NCI-H82 treated with DMSO at 0.1 percent for 48 hours (cell line): ENCODE results near the gene MORF4L1.
"Not testable (repeated sequence)": the region's sequence is repeated elsewhere in the genome, so short reads cannot be mapped to it uniquely, and the experiment has no call there.

Experiments
- DNase-seq: peaks from one replicate; lab custom pipeline; 2025; ENCODE audit not compliant: unreplicated experiment; lab: John Stamatoyannopoulos, UW

MORF4L1 gene

DNA sequence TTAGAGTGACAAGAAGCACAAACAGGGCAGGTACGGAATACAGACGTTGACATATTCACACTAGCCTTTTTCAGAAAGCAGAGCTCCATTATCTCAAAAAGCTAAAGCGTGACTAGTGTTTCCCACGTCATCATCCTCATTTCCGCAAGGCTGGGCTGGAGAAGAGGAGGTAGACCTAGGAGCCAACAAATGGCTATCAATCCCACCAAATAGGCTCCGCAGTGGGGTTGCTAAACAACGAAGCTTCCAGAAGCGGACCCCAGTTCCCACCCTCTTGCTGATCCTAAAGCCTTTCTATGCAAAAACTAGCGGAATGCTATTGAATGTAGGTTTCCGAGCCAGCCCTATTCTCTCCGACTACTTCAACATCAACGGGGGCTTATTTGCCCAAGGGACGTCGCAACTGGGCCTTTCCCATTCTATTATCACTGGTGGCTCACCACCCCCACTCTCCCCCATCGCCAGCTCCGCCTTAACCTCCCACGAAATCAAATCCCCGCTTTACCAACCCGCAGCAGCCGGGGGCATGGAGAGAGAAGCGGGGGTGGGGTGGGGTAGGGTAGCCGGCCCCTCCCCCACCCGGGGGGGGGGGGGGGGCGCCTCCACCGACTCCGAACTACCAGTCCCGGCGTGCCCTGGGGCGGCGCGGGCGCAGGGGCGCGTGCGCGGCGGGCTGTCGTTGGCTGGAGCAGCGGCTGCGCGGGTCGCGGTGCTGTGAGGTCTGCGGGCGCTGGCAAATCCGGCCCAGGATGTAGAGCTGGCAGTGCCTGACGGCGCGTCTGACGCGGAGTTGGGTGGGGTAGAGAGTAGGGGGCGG, at the start of gene MORF4L1:
MORF4L1 (plus strand) TSS at position 736 of the 817 bp plus-strand sequence. CDS start 128 bp downstream, outside the sequence.
- DNase-seq = peak; percentile 87

GRCh38 chr15:78828920-78829319, 43.8 kb upstream of the MORF4L1 start:
- DNase-seq = no peak

GRCh38 chr15:78830514-78831228, 42.0 kb upstream of the MORF4L1 start:
- DNase-seq = no peak

GRCh38 chr15:78831229-78832207, 41.2 kb upstream of the MORF4L1 start:
- no peak for DNase-seq

DNA sequence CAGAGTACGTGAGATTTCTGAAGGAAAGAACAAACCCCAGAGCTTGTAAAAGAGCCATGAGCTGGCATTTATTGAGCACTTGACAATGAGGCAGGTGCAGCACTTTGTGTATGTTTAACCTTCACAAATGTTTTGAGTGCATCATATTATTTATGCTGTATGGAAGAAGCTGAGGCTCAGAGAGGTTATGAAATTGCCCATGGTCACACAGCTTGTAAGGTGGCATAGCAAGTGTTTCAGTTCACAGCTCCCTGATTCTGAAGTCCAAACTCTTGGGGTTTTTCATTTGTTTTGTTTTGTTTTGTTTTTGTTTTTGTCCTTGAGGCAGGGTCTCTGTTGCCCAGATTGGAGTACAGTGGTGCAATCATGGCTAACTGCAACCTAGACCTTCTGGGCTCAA, 36.4 kb upstream of the MORF4L1 start:
- no peak for DNase-seq

DNA sequence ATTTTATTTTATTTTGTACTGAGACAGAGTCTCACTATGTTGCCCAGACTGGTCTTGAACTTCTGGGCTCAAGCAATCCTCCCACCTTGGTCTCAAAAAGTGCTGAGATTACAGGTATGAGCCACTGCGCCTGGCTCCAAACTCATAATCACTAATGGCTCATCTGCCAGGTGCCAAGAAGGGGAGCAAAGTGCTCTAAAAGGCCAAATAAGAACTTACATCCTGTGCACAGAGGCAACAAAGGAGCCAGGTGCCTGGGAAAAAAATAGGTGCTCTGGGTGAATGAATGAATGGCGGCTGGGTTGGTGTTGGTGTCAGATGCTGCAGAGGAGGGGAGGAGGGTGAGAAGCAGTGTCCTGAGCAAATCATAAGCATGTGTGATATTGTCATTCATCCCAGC, 35.6 kb upstream of the MORF4L1 start:
- DNase-seq = no peak

- no peak for DNase-seq
Measured at GRCh38 chr15:78837543-78837942, 35.1 kb upstream of the MORF4L1 start.

DNA sequence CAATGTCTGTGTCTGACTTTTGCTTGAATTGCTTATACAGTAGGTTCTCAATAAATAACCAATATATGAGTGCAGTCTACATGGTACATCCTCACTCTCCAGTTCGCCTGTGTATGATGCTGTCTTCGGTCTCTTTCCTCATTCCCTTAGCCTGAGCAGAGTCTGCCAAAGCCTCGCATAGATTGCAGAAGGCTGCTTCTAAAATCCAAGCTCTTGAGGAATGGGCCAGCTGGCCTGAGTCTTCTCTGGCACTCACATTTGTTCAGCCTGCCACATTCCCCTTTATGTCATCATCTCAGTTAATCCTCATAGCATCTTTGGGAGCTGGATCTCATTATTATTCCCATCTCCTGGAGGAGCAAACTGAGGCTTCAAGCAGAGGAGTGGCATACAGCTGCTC, 34.2 kb upstream of the MORF4L1 start:
- no peak for DNase-seq

DNA sequence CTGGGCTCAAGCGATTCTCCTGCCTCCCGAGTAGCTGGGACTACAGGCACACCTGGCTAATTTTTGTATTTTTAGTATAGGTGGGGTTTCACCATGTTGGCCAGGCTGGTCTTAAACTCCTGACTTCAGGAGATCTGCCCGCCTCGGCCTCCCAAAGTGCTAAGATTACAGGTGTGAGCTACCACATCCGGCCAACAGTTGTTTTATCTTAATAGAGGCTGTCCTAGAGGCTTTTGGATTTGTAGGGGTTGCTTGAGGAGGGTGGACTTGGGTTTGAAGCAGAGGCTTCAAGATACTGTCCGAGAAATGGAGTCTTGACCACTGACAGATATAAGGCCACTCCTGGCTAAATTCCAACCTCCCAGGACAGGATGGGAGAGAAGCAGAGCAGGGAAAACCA, 33.5 kb upstream of the MORF4L1 start:
- not testable (repeated sequence) for DNase-seq

GRCh38 chr15:78840661-78841375, 31.9 kb upstream of the MORF4L1 start:
- no peak for DNase-seq

GRCh38 chr15:78841376-78841706, 31.3 kb upstream of the MORF4L1 start:
- DNase-seq = no peak

- no peak for DNase-seq
Measured at GRCh38 chr15:78841891-78842290, 30.8 kb upstream of the MORF4L1 start.

DNA sequence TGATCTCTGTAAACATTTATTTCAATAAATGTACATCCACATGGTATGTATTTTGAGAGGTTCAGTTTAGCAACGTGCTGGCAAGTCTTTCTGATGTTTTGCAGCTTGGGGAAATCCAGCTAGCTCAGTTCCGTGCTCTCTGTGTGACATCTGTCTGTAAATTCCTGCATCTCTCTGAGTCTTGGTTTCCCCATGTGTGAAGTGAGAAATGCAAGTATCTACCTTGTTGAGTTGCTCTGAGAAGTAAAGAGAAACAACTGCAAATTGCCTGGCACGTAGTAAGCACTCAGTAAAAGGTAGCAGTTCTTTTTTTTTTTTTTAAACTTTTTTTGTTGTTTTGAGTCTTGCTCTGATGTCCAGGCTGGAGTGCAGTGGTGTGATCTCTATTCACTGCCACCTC, 30.2 kb upstream of the MORF4L1 start:
- no peak for DNase-seq

DNA sequence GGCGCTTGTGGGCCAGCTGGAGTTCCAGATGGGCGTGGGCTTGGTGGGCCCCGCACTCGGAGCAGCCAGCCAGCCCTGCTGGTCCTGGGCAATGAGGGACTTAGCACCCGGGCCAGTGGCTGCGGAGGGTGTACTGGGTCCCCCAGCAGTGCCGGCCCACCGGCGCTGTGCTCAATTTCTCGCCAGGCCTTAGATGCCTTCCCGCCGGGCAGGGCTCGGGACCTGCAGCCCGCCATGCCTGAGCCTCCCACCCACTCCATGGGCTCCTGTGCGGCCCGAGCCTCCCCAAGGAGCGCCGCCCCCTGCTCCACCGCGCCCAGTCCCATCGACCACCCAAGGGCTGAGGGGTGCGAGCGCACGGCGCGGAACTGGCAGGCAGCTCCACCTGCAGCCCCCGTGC, 25.8 kb upstream of the MORF4L1 start:
- DNase-seq = not testable (repeated sequence)

DNA sequence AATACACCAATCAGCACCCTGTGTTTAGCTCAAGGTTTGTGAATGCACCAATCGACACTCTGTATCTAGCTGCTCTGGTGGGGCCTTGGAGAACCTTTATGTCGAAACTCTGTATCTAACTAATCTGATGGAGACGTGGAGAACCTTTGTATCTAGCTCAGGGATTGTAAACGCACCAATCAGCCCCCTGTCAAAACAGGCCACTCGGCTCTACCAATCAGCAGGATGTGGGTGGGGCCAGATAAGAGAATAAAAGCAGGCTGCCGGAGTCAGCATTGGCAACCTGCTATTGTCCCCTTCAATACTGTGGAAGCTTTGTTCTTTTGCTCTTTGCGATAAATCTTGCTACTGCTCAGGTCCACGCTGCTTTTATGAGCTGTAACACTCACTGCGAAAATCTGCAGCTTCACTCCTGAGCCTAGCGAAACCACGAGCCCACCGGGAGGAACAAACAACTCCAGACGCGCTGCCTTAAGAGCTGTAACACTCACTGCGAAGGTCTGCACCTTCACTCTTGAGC, 25.2 kb upstream of the MORF4L1 start:
- DNase-seq = not testable (repeated sequence)

DNA sequence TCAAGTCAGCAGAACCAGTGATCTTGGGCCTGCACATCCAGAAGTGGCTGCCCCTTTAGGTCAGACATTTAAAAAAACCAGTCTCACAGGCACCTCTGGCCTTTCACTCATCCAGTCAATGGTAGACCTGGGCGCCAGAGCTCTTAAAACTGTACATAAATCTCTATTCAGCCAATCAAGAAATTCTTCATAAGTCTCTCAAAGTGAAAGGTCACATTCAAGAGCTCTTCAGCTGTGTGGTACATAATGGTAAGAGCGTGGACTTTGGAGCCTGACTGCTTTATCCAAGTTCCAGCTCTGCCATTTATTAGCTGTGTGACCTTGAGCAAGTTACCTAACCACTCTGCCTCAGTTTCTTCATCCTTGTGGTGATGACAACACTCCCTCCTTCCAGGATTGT, 22.3 kb upstream of the MORF4L1 start:
- no peak for DNase-seq

GRCh38 chr15:78850941-78851755, 21.5 kb upstream of the MORF4L1 start:
- no peak for DNase-seq

- no peak for DNase-seq
Measured at GRCh38 chr15:78853500-78853899, 19.2 kb upstream of the MORF4L1 start.

DNA sequence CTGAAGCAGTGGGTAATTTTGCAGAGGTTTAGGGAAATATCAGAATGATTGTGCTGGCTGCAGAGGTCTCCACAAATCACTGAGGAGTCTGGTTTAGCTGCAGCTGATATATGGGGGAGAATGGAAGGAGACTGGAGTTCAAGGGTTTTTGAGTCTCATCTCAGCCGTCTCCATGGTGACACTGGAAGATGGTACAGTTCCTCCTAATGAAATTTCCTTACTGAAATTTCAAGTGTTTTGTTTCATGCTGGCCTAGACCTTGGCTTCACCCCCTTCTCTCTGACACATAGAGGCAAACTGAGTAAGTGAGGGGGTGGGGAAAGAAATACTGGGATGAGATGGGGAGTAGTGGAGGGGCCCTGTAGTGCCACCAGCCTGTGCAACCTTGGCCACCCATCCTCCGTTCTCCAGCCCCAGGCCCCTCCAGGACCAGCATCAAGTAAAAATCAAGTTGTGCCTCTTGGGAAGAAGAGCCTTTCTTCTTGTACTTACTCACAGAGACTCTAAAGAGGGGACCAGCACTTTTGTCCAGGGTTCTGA, 17.8 kb upstream of the MORF4L1 start:
- DNase-seq = no peak
